Sigmoid colon (tissue), 7 donors: ENCODE results near the gene THRB. TPM values are rescaled to one million over a fixed set of nuclear protein-coding genes. Genes with fewer than 3 reads are reported as not detected.

ENCODE experiments used
- DNase-seq: peaks from one replicate; pipeline ENCODE4 v3.0.0-alpha.2; 2019
- H3K27ac ChIP-seq, 4 donors: fragments of 200-600 bp; sonication (generic); one replicate each; pipeline ENCODE4 v1.5.1; 2016 to 2019; ENCODE audit warnings: mild to moderate bottlenecking in 1 of 4
- H3K27me3 ChIP-seq, 3 donors: fragments of 200-600 bp; sonication (generic); one replicate each; pipeline ENCODE4 v1.5.1; 2019; ENCODE audit warnings: mild to moderate bottlenecking in 1 of 3
- H3K36me3 ChIP-seq, 4 donors: fragments of 200-600 bp; sonication (generic); one replicate each; pipeline ENCODE4 v1.5.1; 2016 to 2019
- H3K4me1 ChIP-seq, 4 donors: fragments of 200-600 bp; sonication (generic); one replicate each; pipeline ENCODE4 v1.5.1; 2017 to 2019
- H3K4me3 ChIP-seq, 4 donors: fragments of 200-600 bp; sonication (generic); one replicate each; pipeline ENCODE4 v1.5.1; 2017 to 2019; ENCODE audit warnings: mild to moderate bottlenecking in 2 of 4, moderate library complexity in 1 of 4
- H3K9me3 ChIP-seq, 4 donors: fragments of 200-600 bp in 3 of 4; sonication (generic) in 3 of 4; one replicate each; pipeline versions ENCODE4 v1.5.1 to v1.6.1; 2013 to 2019
- CTCF ChIP-seq, 4 experiments: fragments of 450-650 bp in 3 of 4; fragments of 200-600 bp in 1 of 4; IDR thresholded peaks; one replicate each; pipeline ENCODE4 v1.5.1; 2016 to 2019; ENCODE audit warnings: antibody characterized with exemption in 4 of 4, mild to moderate bottlenecking in 3 of 4, moderate library complexity in 2 of 4
- EP300 ChIP-seq, 4 donors: sonication (generic); formaldehyde crosslinking; IDR thresholded peaks; one replicate each; pipeline ENCODE4 v1.6.1; 2017; ENCODE audit warnings: antibody characterized with exemption in 4 of 4
- POLR2A ChIP-seq, 2 donors: fragments of 450-650 bp; IDR thresholded peaks; one replicate each; pipeline ENCODE4 v1.6.1; 2016; ENCODE audit warnings: antibody characterized with exemption in 2 of 2, mild to moderate bottlenecking in 2 of 2, moderate library complexity in 2 of 2
- POLR2AphosphoS5 ChIP-seq, 4 donors: sonication (generic); formaldehyde crosslinking; IDR thresholded peaks; one replicate each; pipeline ENCODE4 v1.6.1; 2017; ENCODE audit warnings: antibody characterized with exemption in 4 of 4
- WGBS, 2 donors: extraction: QIAGEN DNeasy Blood & Tissue Kit; methylation state at CpG; one replicate each; pipeline ENCODE4 v1.1.7; 2013; 5-methylcytosine and 5-hydroxymethylcytosine counted together
- intact Hi-C: fragments of 100-400 bp; cut with DNase I; formaldehyde crosslinking; loops from one replicate; pipeline ENCODE4 v1.15.1; 2023
- polyA plus RNA-seq, 3 donors: library from polyadenylated mRNA; stranded (reverse); fragments of 200-250 nt; gene quantifications; one replicate each; pipeline ENCODE4 v1.2.3, GENCODE V29; 2013
- total RNA-seq, 4 donors: library from RNA; depleted of rRNA; stranded (reverse); fragments of >200 nt; gene quantifications; one replicate each; pipeline ENCODE4 v1.1.0, GENCODE V29; 2016
- donor health status: healthy with polysubstance abuse.
- donor health status: Bipolar disorder and iron deficiency.
- donor health status: healthy.

THRB gene
- total and polyA plus RNA-seq, 7 donors: 7.2 to 49.5 (median 29.7) TPM

DNA sequence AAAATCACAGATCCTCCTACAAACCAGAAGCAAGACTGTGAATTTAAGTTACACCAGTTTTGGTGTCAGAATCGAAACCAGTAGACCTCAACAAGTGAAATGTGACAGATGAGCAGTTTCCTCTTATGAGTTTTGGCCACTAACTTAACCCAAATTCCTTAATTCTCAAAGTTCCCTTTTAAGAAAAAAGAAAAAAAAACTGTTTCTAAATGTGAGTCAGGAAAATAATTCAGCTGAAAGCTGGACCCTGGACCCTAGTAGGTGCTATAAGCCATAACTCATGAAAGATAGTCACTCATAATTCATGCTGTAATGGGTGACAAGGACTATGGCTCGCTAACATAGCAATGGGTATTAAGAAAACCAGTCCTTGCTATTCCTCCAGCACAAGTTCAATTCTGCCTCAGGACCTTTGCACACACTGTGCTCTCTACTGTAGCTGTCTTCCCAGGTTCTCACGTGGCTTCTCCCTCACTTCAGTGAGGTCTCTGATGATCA, 9.0 kb upstream of the THRB start:
- intact Hi-C loops: no loop called here
- TF ChIP-seq EP300 (IDR thresholded peaks at IDR 0.05) (no peak), CTCF (IDR thresholded peaks at IDR 0.05) (no peak), POLR2AphosphoS5 (IDR thresholded peaks at IDR 0.05) (no peak), POLR2A (IDR thresholded peaks at IDR 0.05) (no peak)
- Histone ChIP-seq H3K36me3 (no peaks in the 10 kb centered on the region), H3K4me1 (no peaks in the 10 kb centered on the region), H3K9me3 (no peaks in the 10 kb centered on the region), H3K27me3 (no peaks in the 10 kb centered on the region), H3K27ac (no peak overlapping the region), H3K4me3 (no peak overlapping the region)
- WGBS, 2 donors: 72 to 84% methylated on average over 3 of the region's 3 CpGs
- DNase-seq: no peak

GRCh38 chr3:24502690-24503089, 8.0 kb upstream of the THRB start:
- no peaks in the 10 kb centered on the region for H3K27me3 ChIP-seq
- H3K4me3 ChIP-seq: no peak overlapping the region
- H3K36me3 ChIP-seq: no peaks in the 10 kb centered on the region
- no peaks in the 10 kb centered on the region for H3K9me3 ChIP-seq
- DNase-seq: no peak
- no peak overlapping the region for H3K27ac ChIP-seq
- intact Hi-C loops: no loop called here
- H3K4me1 ChIP-seq: no peaks in the 10 kb centered on the region
- TF ChIP-seq POLR2AphosphoS5 (IDR thresholded peaks at IDR 0.05) (no peak), POLR2A (IDR thresholded peaks at IDR 0.05) (no peak), EP300 (IDR thresholded peaks at IDR 0.05) (no peak), CTCF (IDR thresholded peaks at IDR 0.05) (no peak)
- WGBS, 2 donors: 20 to 29% methylated on average over 1 of the region's 1 CpG

DNA sequence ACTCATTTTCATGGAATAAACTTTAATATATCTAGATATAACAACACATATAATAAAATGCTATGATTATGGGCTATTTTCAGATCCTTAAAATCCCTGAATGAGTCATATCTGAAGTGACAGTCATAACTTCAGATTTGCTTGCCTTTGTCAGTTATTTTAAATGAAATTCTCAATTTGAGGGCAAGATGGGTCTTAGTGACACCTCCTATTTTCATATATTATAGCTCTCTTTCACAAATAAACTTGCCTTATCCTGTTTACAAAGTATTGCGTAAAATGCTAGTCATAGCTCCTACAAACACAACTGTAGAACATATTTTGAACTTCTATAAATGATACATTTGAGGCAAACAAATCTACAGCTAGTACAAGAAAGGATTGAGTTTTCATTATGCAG, 6.2 kb upstream of the THRB start:
- H3K36me3 ChIP-seq: no peaks in the 10 kb centered on the region
- no peak for DNase-seq
- H3K27ac ChIP-seq: no peak overlapping the region
- intact Hi-C loops: no loop called here
- no peak overlapping the region for H3K4me3 ChIP-seq
- 79 to 86% methylated on average over 1 of the region's 1 CpG for WGBS, 2 donors
- peaks cover 0 to 7% (median 6%) of the 10 kb centered on the region in 4 donors for H3K4me1 ChIP-seq
- H3K27me3 ChIP-seq: no peaks in the 10 kb centered on the region
- no peaks in the 10 kb centered on the region for H3K9me3 ChIP-seq
- TF ChIP-seq POLR2AphosphoS5 (IDR thresholded peaks at IDR 0.05) (no peak), EP300 (IDR thresholded peaks at IDR 0.05) (no peak), POLR2A (IDR thresholded peaks at IDR 0.05) (no peak), CTCF (IDR thresholded peaks at IDR 0.05) (no peak)

DNA sequence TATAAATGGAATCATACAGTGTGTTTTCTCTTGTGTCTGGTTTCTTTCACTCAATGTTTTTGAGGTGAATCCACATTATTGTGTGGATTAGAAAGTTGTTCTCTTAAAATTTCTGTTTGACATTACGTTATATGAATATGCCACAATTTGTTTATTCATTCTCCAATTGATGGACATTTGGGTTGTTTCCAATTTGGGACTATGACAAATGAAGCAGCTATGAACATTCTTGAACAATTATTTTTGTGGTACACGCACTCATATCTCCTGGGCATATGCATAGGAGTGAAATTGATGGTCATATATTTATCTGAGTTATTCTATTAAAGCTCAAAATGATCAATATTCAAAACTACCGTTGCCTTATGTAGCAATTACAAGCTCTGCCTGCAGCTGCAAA, 5.3 kb upstream of the THRB start:
- intact Hi-C loops: loop anchor here (5.0 to 10.0 kb wide), 2 partner anchors 203 to 435 kb away; no protein-coding TSS in a partner anchor
- H3K27me3 ChIP-seq: no peaks in the 10 kb centered on the region
- 93 to 95% methylated on average over 3 of the region's 3 CpGs for WGBS, 2 donors
- TF ChIP-seq POLR2A (IDR thresholded peaks at IDR 0.05) (no peak), CTCF (IDR thresholded peaks at IDR 0.05) (no peak), POLR2AphosphoS5 (IDR thresholded peaks at IDR 0.05) (no peak), EP300 (IDR thresholded peaks at IDR 0.05) (no peak)
- H3K4me3 ChIP-seq: no peak overlapping the region
- no peak for DNase-seq
- no peak overlapping the region for H3K27ac ChIP-seq
- no peaks in the 10 kb centered on the region for H3K9me3 ChIP-seq
- peaks cover 0 to 13% (median 10%) of the 10 kb centered on the region in 4 donors for H3K4me1 ChIP-seq
- no peaks in the 10 kb centered on the region for H3K36me3 ChIP-seq

DNA sequence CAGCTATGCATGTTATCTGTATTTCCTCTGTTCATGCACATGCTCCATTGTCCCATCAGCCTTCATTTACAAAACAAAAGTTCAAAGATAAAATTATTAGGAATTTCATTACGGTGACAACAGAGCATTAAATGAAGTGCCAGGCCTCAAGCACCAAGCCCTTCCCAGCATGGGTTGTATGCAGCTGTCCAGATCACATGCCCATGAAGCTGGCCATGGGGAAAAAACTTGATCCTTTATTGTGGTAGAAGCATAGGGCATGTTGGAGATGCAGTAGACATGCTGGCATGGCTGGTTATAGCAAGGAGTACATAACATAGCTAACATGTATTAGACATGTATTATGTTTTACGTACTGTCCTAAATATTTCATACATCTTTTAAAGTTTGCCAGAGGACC, 4.1 kb upstream of the THRB start:
- WGBS, 2 donors: 95 to 96% methylated on average over 2 of the region's 2 CpGs
- DNase-seq: no peak
- TF ChIP-seq POLR2A (IDR thresholded peaks at IDR 0.05) (no peak), CTCF (IDR thresholded peaks at IDR 0.05) (no peak), POLR2AphosphoS5 (IDR thresholded peaks at IDR 0.05) (no peak), EP300 (IDR thresholded peaks at IDR 0.05) (no peak)
- peaks cover 0 to 13% (median 10%) of the 10 kb centered on the region in 4 donors for H3K4me1 ChIP-seq
- no peak overlapping the region for H3K4me3 ChIP-seq
- H3K27ac ChIP-seq: no peak overlapping the region
- H3K9me3 ChIP-seq: no peaks in the 10 kb centered on the region
- no peaks in the 10 kb centered on the region for H3K36me3 ChIP-seq
- no peaks in the 10 kb centered on the region for H3K27me3 ChIP-seq
- intact Hi-C loops: loop anchor here (5.0 to 10.0 kb wide), 2 partner anchors 201 to 434 kb away; no protein-coding TSS in a partner anchor
